GM23338 (cell line): Measurements from ENCODE around the gene RGS3. TPM values are rescaled to one million over a fixed set of nuclear protein-coding genes. Genes with fewer than 3 reads are reported as not detected.

Experiments
- ATAC-seq: fragments of 200-7000 bp; cut with Tn5 transposase; 3 replicates; pipeline ENCODE4 v1.9.1; 2020
- DNase-seq: peaks from one replicate; pipeline ENCODE4 v3.0.0-alpha.2; 2015; ENCODE audit warnings: low spot score
- H2AFZ ChIP-seq: fragments of 200-600 bp; sonication (generic); 2 replicates; pipeline ENCODE4 v1.8.0; 2016; ENCODE audit warnings: antibody characterized with exemption, mild to moderate bottlenecking, moderate library complexity
- H3F3A ChIP-seq: fragments of 200-600 bp; sonication (generic); replicated peaks from 2 replicates; pipeline ENCODE4 v1.8.0; 2017; ENCODE audit warnings: antibody characterized with exemption, mixed run types, low read depth
- H3K27ac ChIP-seq: fragments of 200-600 bp; sonication (generic); 2 replicates; pipeline ENCODE4 v1.6.1; 2016; ENCODE audit warnings: low read depth
- H3K27me3 ChIP-seq: fragments of 200-600 bp; sonication (generic); 2 replicates; pipeline ENCODE4 v1.8.0; 2016; ENCODE audit warnings: mild to moderate bottlenecking, mixed run types, moderate library complexity; ENCODE audit not compliant: insufficient read depth
- H3K36me3 ChIP-seq: fragments of 200-600 bp; sonication (generic); 2 replicates; pipeline ENCODE4 v1.8.0; 2016; ENCODE audit warnings: mild to moderate bottlenecking; ENCODE audit not compliant: insufficient read depth
- H3K4me1 ChIP-seq: fragments of 200-600 bp; sonication (generic); 2 replicates; pipeline ENCODE4 v1.8.0; 2016; ENCODE audit warnings: mild to moderate bottlenecking, moderate library complexity; ENCODE audit not compliant: insufficient read depth
- H3K4me2 ChIP-seq: fragments of 200-600 bp; sonication (generic); 2 replicates; pipeline ENCODE4 v1.7.1; 2017; ENCODE audit warnings: mixed run types
- H3K4me3 ChIP-seq: fragments of 200-600 bp; sonication (generic); 2 replicates; pipeline ENCODE4 v1.6.1; 2016; ENCODE audit warnings: mixed run types
- H3K79me2 ChIP-seq: fragments of 200-600 bp; sonication (generic); replicated peaks from 2 replicates; pipeline ENCODE4 v1.8.0; 2017; ENCODE audit warnings: mild to moderate bottlenecking; ENCODE audit not compliant: insufficient read depth
- H3K9me2 ChIP-seq: fragments of 200-600 bp; sonication (generic); 2 replicates; pipeline ENCODE4 v1.8.0; 2017; ENCODE audit not compliant: insufficient read depth
- H4K20me1 ChIP-seq: fragments of 200-600 bp; sonication (generic); replicated peaks from 2 replicates; pipeline ENCODE4 v1.8.0; 2017; ENCODE audit warnings: mild to moderate bottlenecking; ENCODE audit not compliant: insufficient read depth
- H3K27ac Mint-ChIP-seq: 2 replicates; pipeline ENCODE4 v1.8.0; 2020; ENCODE audit warnings: inconsistent platforms, mild to moderate bottlenecking, moderate library complexity, mixed read lengths
- H3K27me3 Mint-ChIP-seq: 3 replicates; pipeline ENCODE4 v1.8.0; 2022; ENCODE audit warnings: low read depth, mild to moderate bottlenecking, moderate library complexity, mixed read lengths, inconsistent platforms; ENCODE audit not compliant: insufficient read depth, poor library complexity
- H3K36me3 Mint-ChIP-seq: 3 replicates; pipeline ENCODE4 v1.8.0; 2021; ENCODE audit warnings: low read depth, mild to moderate bottlenecking, inconsistent platforms, moderate library complexity, mixed read lengths
- H3K4me1 Mint-ChIP-seq: 3 replicates; pipeline ENCODE4 v1.8.0; 2020; ENCODE audit warnings: mild to moderate bottlenecking, inconsistent platforms, mixed read lengths
- H3K4me3 Mint-ChIP-seq: 3 replicates; pipeline ENCODE4 v1.8.0; 2021; ENCODE audit warnings: moderate library complexity, mild to moderate bottlenecking, inconsistent platforms, mixed read lengths
- H3K9me3 Mint-ChIP-seq: 3 replicates; pipeline ENCODE4 v1.8.0; 2020; ENCODE audit warnings: moderate library complexity, mild to moderate bottlenecking, inconsistent platforms, mixed read lengths
- CREB1 ChIP-seq: fragments of 250-450 bp; sonication (Bioruptor Pico); IDR thresholded peaks from 2 replicates; pipeline ENCODE4 v1.5.0; 2020; ENCODE audit warnings: low read depth, mild to moderate bottlenecking, moderate library complexity
- ETS1 ChIP-seq: IDR thresholded peaks from 2 replicates; pipeline ENCODE4 v1.6.1; 2016; ENCODE audit warnings: antibody characterized with exemption
- EZH2 ChIP-seq: fragments of 200-600 bp; sonication (generic); IDR thresholded peaks from one replicate; pipeline ENCODE4 v1.8.0; 2017; ENCODE audit warnings: antibody characterized with exemption, mild to moderate bottlenecking, low read depth; ENCODE audit not compliant: unreplicated experiment
- EZH2phosphoT487 ChIP-seq: fragments of 200-600 bp; sonication (generic); IDR thresholded peaks from one replicate; pipeline ENCODE4 v1.8.1; 2018; ENCODE audit warnings: antibody characterized with exemption; ENCODE audit not compliant: unreplicated experiment
- JUNB ChIP-seq: IDR thresholded peaks from one replicate; pipeline ENCODE4 v1.6.1; 2016; ENCODE audit warnings: antibody characterized with exemption; ENCODE audit not compliant: unreplicated experiment
- NANOG ChIP-seq: IDR thresholded peaks from 2 replicates; pipeline ENCODE4 v1.6.1; 2016; ENCODE audit warnings: antibody characterized with exemption, borderline replicate concordance
- POLR2AphosphoS5 ChIP-seq: IDR thresholded peaks from 2 replicates; pipeline ENCODE4 v1.6.1; 2016; ENCODE audit warnings: antibody characterized with exemption, low read depth
- STAT1 ChIP-seq: IDR thresholded peaks from one replicate; pipeline ENCODE4 v1.6.1; 2016; ENCODE audit warnings: antibody characterized with exemption; ENCODE audit not compliant: unreplicated experiment
- ZNF114 ChIP-seq: fragments of 250-450 bp; sonication (Bioruptor Pico); IDR thresholded peaks from 2 replicates; pipeline ENCODE4 v1.5.0; 2020; ENCODE audit warnings: mild to moderate bottlenecking, moderate library complexity
- ZNF331 ChIP-seq: fragments of 250-450 bp; sonication (Bioruptor Pico); IDR thresholded peaks from 2 replicates; pipeline ENCODE4 v1.5.0; 2020; ENCODE audit warnings: low read depth, mild to moderate bottlenecking, moderate library complexity
- ZNF462 ChIP-seq: fragments of 250-450 bp; sonication (Bioruptor Pico); IDR thresholded peaks from 2 replicates; pipeline ENCODE4 v1.5.0; 2020; ENCODE audit warnings: mild to moderate bottlenecking, moderate library complexity
- polyA plus RNA-seq: library from polyadenylated mRNA; unstranded; fragments of >200 nt; fragmentation: Nextera tagmentation; extraction: Ambion mirVana; gene quantifications from 2 replicates; pipeline ENCODE4 v1.2.1, GENCODE V29; 2016
- total RNA-seq: library from RNA; depleted of rRNA; stranded (reverse); fragments of >200 nt; shearing (Covaris generic); gene quantifications from 2 replicates; pipeline ENCODE4 v1.2.3, GENCODE V29; 2014
- TF ChIP-seq, protein P1 (sequence below), 2 experiments: fragments of 200-600 bp in 1 of 2; sonication (generic) in 1 of 2; conservative IDR thresholded peaks; 2 replicates each; pipeline versions ENCODE4 v1.5.1 to v1.6.1; 2016 to 2017; ENCODE audit warnings: antibody characterized with exemption in 2 of 2, low read depth in 2 of 2, mild to moderate bottlenecking in 2 of 2, moderate library complexity in 1 of 2
- TF ChIP-seq, protein P2 (sequence below): IDR thresholded peaks from one replicate; pipeline ENCODE4 v1.6.1; 2018; ENCODE audit warnings: antibody characterized with exemption; ENCODE audit not compliant: unreplicated experiment

The RGS3 gene
- total and polyA plus RNA-seq, 2 experiments from 2014 or later: 14.2 to 24.3 TPM

GRCh38 chr9:113589407-113589806, 125.9 kb downstream of the RGS3 start:
- Mint-ChIP-seq H3K27ac (no peak overlapping the region), H3K36me3 (no peaks in the 10 kb centered on the region), H3K27me3 (peaks cover 9% of the 10 kb centered on the region), H3K4me3 (no peak overlapping the region), H3K9me3 (no peaks in the 10 kb centered on the region), H3K4me1 (peaks cover 20% of the 10 kb centered on the region)
- no peaks in the 10 kb centered on the region for H3K27me3 ChIP-seq
- no peaks in the 10 kb centered on the region for H3F3A ChIP-seq
- H3K4me3 ChIP-seq: no peak overlapping the region
- H3K27ac ChIP-seq: no peak overlapping the region
- TF ChIP-seq ZNF331 (CRISPR knock-in tag): no peak
- no peak for TF ChIP-seq NANOG
- no peak for TF ChIP-seq EZH2phosphoT487
- no peak for TF ChIP-seq CREB1
- TF ChIP-seq ZNF114 (CRISPR knock-in tag): no peak
- TF ChIP-seq, protein P1, sequence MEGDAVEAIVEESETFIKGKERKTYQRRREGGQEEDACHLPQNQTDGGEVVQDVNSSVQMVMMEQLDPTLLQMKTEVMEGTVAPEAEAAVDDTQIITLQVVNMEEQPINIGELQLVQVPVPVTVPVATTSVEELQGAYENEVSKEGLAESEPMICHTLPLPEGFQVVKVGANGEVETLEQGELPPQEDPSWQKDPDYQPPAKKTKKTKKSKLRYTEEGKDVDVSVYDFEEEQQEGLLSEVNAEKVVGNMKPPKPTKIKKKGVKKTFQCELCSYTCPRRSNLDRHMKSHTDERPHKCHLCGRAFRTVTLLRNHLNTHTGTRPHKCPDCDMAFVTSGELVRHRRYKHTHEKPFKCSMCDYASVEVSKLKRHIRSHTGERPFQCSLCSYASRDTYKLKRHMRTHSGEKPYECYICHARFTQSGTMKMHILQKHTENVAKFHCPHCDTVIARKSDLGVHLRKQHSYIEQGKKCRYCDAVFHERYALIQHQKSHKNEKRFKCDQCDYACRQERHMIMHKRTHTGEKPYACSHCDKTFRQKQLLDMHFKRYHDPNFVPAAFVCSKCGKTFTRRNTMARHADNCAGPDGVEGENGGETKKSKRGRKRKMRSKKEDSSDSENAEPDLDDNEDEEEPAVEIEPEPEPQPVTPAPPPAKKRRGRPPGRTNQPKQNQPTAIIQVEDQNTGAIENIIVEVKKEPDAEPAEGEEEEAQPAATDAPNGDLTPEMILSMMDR (conservative IDR thresholded peaks at IDR 0.05; ENCODE audit: low read depth in 2 of 2): no peak
- TF ChIP-seq STAT1: no peak
- TF ChIP-seq, protein P2, sequence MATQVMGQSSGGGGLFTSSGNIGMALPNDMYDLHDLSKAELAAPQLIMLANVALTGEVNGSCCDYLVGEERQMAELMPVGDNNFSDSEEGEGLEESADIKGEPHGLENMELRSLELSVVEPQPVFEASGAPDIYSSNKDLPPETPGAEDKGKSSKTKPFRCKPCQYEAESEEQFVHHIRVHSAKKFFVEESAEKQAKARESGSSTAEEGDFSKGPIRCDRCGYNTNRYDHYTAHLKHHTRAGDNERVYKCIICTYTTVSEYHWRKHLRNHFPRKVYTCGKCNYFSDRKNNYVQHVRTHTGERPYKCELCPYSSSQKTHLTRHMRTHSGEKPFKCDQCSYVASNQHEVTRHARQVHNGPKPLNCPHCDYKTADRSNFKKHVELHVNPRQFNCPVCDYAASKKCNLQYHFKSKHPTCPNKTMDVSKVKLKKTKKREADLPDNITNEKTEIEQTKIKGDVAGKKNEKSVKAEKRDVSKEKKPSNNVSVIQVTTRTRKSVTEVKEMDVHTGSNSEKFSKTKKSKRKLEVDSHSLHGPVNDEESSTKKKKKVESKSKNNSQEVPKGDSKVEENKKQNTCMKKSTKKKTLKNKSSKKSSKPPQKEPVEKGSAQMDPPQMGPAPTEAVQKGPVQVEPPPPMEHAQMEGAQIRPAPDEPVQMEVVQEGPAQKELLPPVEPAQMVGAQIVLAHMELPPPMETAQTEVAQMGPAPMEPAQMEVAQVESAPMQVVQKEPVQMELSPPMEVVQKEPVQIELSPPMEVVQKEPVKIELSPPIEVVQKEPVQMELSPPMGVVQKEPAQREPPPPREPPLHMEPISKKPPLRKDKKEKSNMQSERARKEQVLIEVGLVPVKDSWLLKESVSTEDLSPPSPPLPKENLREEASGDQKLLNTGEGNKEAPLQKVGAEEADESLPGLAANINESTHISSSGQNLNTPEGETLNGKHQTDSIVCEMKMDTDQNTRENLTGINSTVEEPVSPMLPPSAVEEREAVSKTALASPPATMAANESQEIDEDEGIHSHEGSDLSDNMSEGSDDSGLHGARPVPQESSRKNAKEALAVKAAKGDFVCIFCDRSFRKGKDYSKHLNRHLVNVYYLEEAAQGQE: no peak
- TF ChIP-seq ZNF462: no peak
- no peak for TF ChIP-seq ETS1
- TF ChIP-seq POLR2AphosphoS5: no peak
- TF ChIP-seq JUNB: no peak
- TF ChIP-seq EZH2: no peak
- DNase-seq: no peak
- H4K20me1 ChIP-seq: no peaks in the 10 kb centered on the region
- H2AFZ ChIP-seq: no peak overlapping the region
- no peaks in the 10 kb centered on the region for H3K79me2 ChIP-seq
- no peak overlapping the region for H3K4me2 ChIP-seq
- peaks cover 18% of the 10 kb centered on the region for H3K4me1 ChIP-seq
- no peaks in the 10 kb centered on the region for H3K36me3 ChIP-seq
- H3K9me2 ChIP-seq: no peaks in the 10 kb centered on the region
- no peak for ATAC-seq
